NCI-H1694 treated with DMSO at 0.1 percent for 48 hours (cell line): Measurements from ENCODE around the gene NDE1.

ENCODE experiments used
- DNase-seq: peaks from one replicate; lab custom pipeline; 2025; lab: John Stamatoyannopoulos, UW

The NDE1 gene

GRCh38 chr16:15739464-15739863 lies 89.4 kb downstream of the NDE1 start:
- no peak for DNase-seq

- no peak for DNase-seq
These were observed 89.9 kb downstream of the NDE1 start for GRCh38 chr16:15739950-15740349.

- DNase-seq, result no peak
These were observed 91.3 kb downstream of the NDE1 start for GRCh38 chr16:15741207-15741871.

- DNase-seq, result no peak
These were observed 92.7 kb downstream of the NDE1 start for GRCh38 chr16:15742716-15743115.

- DNase-seq, result no peak
These were observed 93.6 kb downstream of the NDE1 start for GRCh38 chr16:15743657-15744056.

GRCh38 chr16:15746332-15746731 lies 96.3 kb downstream of the NDE1 start:
- no peak for DNase-seq

GRCh38 chr16:15747937-15748336 lies 97.9 kb downstream of the NDE1 start:
- DNase-seq, result no peak

- DNase-seq, result no peak
These were observed 98.6 kb downstream of the NDE1 start for GRCh38 chr16:15748654-15749053.

GRCh38 chr16:15749371-15749770 lies 99.3 kb downstream of the NDE1 start:
- DNase-seq, result no peak

GRCh38 chr16:15749985-15750384 lies 99.9 kb downstream of the NDE1 start:
- DNase-seq, result no peak

GRCh38 chr16:15751940-15752339 lies 101.9 kb downstream of the NDE1 start:
- no peak for DNase-seq

- DNase-seq, result no peak
These were observed 102.9 kb downstream of the NDE1 start for GRCh38 chr16:15752717-15753488.

- no peak for DNase-seq
These were observed 104.9 kb downstream of the NDE1 start for GRCh38 chr16:15754821-15755534.

- DNase-seq, result no peak
These were observed 107.0 kb downstream of the NDE1 start for GRCh38 chr16:15757077-15757386.

- DNase-seq, result no peak
These were observed 107.7 kb downstream of the NDE1 start for GRCh38 chr16:15757630-15758251.

GRCh38 chr16:15759070-15759469 lies 109.0 kb downstream of the NDE1 start:
- no peak for DNase-seq

GRCh38 chr16:15760129-15760528 lies 110.1 kb downstream of the NDE1 start:
- DNase-seq, result no peak

- DNase-seq, result no peak
These were observed 114.1 kb downstream of the NDE1 start for GRCh38 chr16:15764112-15764511.

- DNase-seq, result no peak
These were observed 115.1 kb downstream of the NDE1 start for GRCh38 chr16:15765116-15765515.

GRCh38 chr16:15765880-15766279 lies 115.8 kb downstream of the NDE1 start:
- DNase-seq, result peak; percentile 44

- no peak for DNase-seq
These were observed 116.9 kb downstream of the NDE1 start for GRCh38 chr16:15766918-15767317.

GRCh38 chr16:15768201-15768600 lies 118.2 kb downstream of the NDE1 start:
- no peak for DNase-seq

GRCh38 chr16:15769239-15769638 lies 119.2 kb downstream of the NDE1 start:
- DNase-seq, result no peak
